ENCODE data around the gene RGS6.

Gene RGS6

GRCh38 chr14:72597252-72598233, 665.3 kb downstream of the RGS6 start:
- DNase-seq = no peak

- DNase-seq = no peak
Observed at GRCh38 chr14:72598306-72598705, 666.1 kb downstream of the RGS6 start.

- DNase-seq = no peak
Observed at GRCh38 chr14:72599579-72600470, 667.6 kb downstream of the RGS6 start.

GRCh38 chr14:72600551-72601330, 668.5 kb downstream of the RGS6 start:
- no peak for DNase-seq

- DNase-seq = no peak
Observed at GRCh38 chr14:72603639-72604038, 671.4 kb downstream of the RGS6 start.

GRCh38 chr14:72604133-72604532, 671.9 kb downstream of the RGS6 start:
- DNase-seq = no peak

GRCh38 chr14:72605096-72605920, 673.1 kb downstream of the RGS6 start:
- no peak for DNase-seq

- DNase-seq = no peak
Observed at GRCh38 chr14:72605921-72606220, 673.6 kb downstream of the RGS6 start.

- DNase-seq = no peak
Observed at GRCh38 chr14:72606879-72607278, 674.6 kb downstream of the RGS6 start.

GRCh38 chr14:72607386-72608130, 675.3 kb downstream of the RGS6 start:
- DNase-seq = no peak

- no peak for DNase-seq
Observed at GRCh38 chr14:72608391-72609204, 676.4 kb downstream of the RGS6 start.

- DNase-seq = no peak
Observed at GRCh38 chr14:72609205-72609916, 677.1 kb downstream of the RGS6 start.

GRCh38 chr14:72610096-72610830, 678.0 kb downstream of the RGS6 start:
- no peak for DNase-seq

GRCh38 chr14:72610831-72611200, 678.6 kb downstream of the RGS6 start:
- DNase-seq = no peak

GRCh38 chr14:72611506-72611905, 679.3 kb downstream of the RGS6 start:
- no peak for DNase-seq

GRCh38 chr14:72612041-72612440, 679.8 kb downstream of the RGS6 start:
- DNase-seq = no peak

- DNase-seq = no peak
Observed at GRCh38 chr14:72613231-72613974, 681.2 kb downstream of the RGS6 start.

- DNase-seq = no peak
Observed at GRCh38 chr14:72613975-72614319, 681.7 kb downstream of the RGS6 start.

Measured in midbrain (tissue), 1 donor.